ENCODE data around the gene ZNF432.
A peak's percentile ranks its signal among the peaks of the same experiment; 100 is the strongest.

Gene ZNF432

DNA sequence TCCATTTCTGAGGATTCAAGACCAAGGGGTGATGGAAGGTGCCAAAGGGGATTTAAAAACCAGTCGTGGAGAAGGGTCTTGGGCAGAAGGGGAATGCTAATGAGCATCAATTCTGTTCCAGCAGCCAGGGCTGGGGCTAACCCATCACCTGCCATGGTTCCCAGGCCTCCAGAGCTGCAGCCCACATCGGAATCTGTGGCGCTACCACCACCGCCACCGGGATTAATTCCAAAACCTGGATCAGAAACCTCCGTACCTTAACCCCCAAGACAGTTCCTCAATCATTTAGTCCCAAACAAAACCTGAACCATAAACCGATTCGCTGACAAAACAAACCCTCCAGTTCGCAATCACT, 41.2 kb downstream of the ZNF432 start:
- TF ChIP-seq NFIC (IDR thresholded peaks at IDR 0.05), result no peak
- TF ChIP-seq EGR1 (IDR thresholded peaks at IDR 0.05), result no peak
- TF ChIP-seq TAF1 (IDR thresholded peaks at IDR 0.05; ENCODE audit: low read depth), result no peak
- TF ChIP-seq YY1 (IDR thresholded peaks at IDR 0.05; ENCODE audit: low read depth), result no peak
- no peak for TF ChIP-seq CREB1 (IDR thresholded peaks at IDR 0.05; ENCODE audit: low read depth)
- no peak for TF ChIP-seq FOXM1 (IDR thresholded peaks at IDR 0.05; ENCODE audit: borderline replicate concordance, low read depth)
- TF ChIP-seq, protein P1, sequence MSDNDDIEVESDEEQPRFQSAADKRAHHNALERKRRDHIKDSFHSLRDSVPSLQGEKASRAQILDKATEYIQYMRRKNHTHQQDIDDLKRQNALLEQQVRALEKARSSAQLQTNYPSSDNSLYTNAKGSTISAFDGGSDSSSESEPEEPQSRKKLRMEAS (IDR thresholded peaks at IDR 0.05), result no peak
- no peak for TF ChIP-seq RAD21 (IDR thresholded peaks at IDR 0.05; ENCODE audit: low read depth)
- TF ChIP-seq EP300 (IDR thresholded peaks at IDR 0.05; ENCODE audit: borderline replicate concordance), result no peak
- TF ChIP-seq, protein P2, sequence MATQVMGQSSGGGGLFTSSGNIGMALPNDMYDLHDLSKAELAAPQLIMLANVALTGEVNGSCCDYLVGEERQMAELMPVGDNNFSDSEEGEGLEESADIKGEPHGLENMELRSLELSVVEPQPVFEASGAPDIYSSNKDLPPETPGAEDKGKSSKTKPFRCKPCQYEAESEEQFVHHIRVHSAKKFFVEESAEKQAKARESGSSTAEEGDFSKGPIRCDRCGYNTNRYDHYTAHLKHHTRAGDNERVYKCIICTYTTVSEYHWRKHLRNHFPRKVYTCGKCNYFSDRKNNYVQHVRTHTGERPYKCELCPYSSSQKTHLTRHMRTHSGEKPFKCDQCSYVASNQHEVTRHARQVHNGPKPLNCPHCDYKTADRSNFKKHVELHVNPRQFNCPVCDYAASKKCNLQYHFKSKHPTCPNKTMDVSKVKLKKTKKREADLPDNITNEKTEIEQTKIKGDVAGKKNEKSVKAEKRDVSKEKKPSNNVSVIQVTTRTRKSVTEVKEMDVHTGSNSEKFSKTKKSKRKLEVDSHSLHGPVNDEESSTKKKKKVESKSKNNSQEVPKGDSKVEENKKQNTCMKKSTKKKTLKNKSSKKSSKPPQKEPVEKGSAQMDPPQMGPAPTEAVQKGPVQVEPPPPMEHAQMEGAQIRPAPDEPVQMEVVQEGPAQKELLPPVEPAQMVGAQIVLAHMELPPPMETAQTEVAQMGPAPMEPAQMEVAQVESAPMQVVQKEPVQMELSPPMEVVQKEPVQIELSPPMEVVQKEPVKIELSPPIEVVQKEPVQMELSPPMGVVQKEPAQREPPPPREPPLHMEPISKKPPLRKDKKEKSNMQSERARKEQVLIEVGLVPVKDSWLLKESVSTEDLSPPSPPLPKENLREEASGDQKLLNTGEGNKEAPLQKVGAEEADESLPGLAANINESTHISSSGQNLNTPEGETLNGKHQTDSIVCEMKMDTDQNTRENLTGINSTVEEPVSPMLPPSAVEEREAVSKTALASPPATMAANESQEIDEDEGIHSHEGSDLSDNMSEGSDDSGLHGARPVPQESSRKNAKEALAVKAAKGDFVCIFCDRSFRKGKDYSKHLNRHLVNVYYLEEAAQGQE (IDR thresholded peaks at IDR 0.05; ENCODE audit: low read depth), result no peak
- TF ChIP-seq, protein P3, sequence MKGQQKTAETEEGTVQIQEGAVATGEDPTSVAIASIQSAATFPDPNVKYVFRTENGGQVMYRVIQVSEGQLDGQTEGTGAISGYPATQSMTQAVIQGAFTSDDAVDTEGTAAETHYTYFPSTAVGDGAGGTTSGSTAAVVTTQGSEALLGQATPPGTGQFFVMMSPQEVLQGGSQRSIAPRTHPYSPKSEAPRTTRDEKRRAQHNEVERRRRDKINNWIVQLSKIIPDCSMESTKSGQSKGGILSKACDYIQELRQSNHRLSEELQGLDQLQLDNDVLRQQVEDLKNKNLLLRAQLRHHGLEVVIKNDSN (IDR thresholded peaks at IDR 0.05), result no peak
- TF ChIP-seq TCF12 (IDR thresholded peaks at IDR 0.05; ENCODE audit: low read depth), result no peak
- no peak for TF ChIP-seq CEBPB (IDR thresholded peaks at IDR 0.05)
- TF ChIP-seq TEAD4 (IDR thresholded peaks at IDR 0.05), result no peak

DNA sequence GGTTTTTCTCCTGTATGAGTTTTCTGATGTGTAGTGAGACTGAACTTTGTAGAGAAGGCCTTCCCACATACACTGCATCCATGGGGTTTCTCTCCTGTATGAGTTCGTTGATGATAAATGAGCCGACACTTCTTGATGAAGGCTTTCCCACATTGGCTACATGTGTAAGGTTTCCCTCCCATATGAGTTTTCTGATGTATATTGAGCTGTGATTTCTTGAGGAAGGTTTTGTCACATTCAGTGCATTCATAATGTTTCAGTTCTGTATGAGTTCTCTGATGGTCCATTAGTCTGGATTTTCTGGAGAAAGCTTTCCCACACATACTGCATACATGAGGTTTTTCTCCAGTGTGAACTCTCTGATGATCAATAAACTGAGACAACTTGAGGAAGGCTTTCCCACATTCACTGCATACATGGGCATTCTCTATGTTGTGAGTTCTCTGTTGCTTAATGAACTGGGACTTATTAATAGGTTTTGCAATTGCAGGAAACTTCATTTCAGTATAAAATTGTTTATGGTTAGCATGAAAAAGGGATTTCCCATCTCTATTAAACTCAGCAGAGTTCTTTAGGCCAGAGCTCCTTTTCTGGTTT, 54.5 kb downstream of the ZNF432 start:
- TF ChIP-seq RAD21 (IDR thresholded peaks at IDR 0.05; ENCODE audit: low read depth), result no peak
- TF ChIP-seq, protein P3 (IDR thresholded peaks at IDR 0.05), result 0 out of 2 replicates have a peak, but pooled peaks have one; percentile 17

DNA sequence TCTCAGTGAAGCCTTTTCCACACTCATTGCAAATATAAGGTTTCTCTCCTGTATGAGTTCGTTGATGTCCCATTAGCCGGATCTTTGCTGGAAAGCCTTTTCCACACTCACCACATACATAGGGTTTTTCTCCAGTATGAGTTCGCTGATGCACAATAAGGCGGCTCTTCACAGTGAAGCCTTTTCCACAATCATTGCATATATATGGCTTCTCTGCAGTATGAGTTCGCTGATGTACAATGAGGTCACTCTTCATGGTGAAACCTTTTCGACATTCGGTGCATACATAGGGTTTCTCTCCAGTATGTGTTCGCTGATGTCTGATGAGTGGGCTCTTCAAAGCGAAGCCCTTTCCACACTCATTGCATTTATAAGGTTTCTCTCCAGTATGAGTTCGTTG, 55.2 kb downstream of the ZNF432 start:
- TF ChIP-seq, protein P2 (IDR thresholded peaks at IDR 0.05; ENCODE audit: low read depth), result no peak
- TF ChIP-seq EGR1 (IDR thresholded peaks at IDR 0.05) (no peak), YY1 (IDR thresholded peaks at IDR 0.05; ENCODE audit: low read depth) (no peak), EP300 (IDR thresholded peaks at IDR 0.05; ENCODE audit: borderline replicate concordance) (no peak), TAF1 (IDR thresholded peaks at IDR 0.05; ENCODE audit: low read depth) (no peak), TEAD4 (IDR thresholded peaks at IDR 0.05) (no peak), NFIC (IDR thresholded peaks at IDR 0.05) (no peak), ZBTB7A (IDR thresholded peaks at IDR 0.05; ENCODE audit: low read depth) (no peak), TCF12 (IDR thresholded peaks at IDR 0.05; ENCODE audit: low read depth) (no peak), CREB1 (IDR thresholded peaks at IDR 0.05; ENCODE audit: low read depth) (no peak)
- TF ChIP-seq, protein P3 (IDR thresholded peaks at IDR 0.05), result no peak

DNA sequence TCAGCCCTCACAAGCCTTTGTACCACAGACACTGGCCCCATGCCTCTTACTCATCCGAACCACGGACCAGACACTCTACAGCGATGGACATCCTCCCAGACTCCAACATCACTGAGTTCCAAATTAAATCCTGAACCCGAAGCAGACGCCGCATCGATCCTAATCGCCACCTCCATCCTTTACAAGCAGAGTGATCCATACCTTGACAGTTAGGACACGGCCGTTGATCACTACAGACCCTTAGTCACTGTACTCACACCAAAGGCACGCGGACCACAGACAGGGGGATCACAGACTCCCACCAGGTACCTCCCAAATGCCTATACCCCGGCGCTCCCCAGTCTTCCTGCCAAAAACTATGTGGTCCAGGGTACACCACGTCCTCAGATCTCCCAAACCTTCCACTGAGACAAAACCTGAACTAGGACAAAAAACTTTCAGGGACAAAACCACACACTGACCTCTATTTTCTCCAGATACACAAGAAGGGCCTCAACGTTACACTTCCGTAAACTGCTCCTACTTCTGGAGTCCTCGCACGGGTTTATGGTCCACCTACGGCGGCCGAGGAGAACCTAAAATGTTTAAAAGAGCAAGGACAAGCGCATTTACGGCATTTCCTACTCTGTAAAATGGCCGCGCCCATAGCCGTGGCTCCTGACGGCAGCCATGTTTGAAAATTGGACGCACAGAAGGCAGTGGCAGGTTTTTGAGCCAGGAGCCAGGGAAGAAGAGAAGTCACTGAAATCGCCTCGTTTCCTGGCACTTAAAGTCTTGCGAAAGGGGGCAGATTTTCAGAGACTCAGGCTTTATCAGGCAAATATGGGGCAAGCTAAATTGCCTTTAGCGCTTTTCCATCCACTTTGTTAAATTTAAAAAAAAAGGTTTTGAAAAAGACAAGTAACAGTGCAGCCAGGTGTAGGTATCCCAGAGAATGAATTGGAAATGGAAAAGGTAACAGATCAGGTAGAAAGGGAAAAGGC, 62.0 kb downstream of the ZNF432 start, which contains the start of gene ZNF350:
Gene ZNF350 (minus strand): TSS at position 532 of the 983 bp plus-strand sequence. CDS start 12,480 bp downstream, outside the sequence.
- no peak for TF ChIP-seq EP300 (IDR thresholded peaks at IDR 0.05; ENCODE audit: borderline replicate concordance)
- TF ChIP-seq, protein P1 (IDR thresholded peaks at IDR 0.05), result peak; percentile 47; the same call in 1 of the 2 replicates
- TF ChIP-seq CREB1 (IDR thresholded peaks at IDR 0.05; ENCODE audit: low read depth), result peak; percentile 46; the same call in 1 of the 2 replicates
- TF ChIP-seq TAF1 (IDR thresholded peaks at IDR 0.05; ENCODE audit: low read depth), result no peak; the same call in 1 of the 2 replicates
- no peak for TF ChIP-seq FOXM1 (IDR thresholded peaks at IDR 0.05; ENCODE audit: borderline replicate concordance, low read depth)
- no peak for TF ChIP-seq NFIC (IDR thresholded peaks at IDR 0.05)
- TF ChIP-seq, protein P3 (IDR thresholded peaks at IDR 0.05), result peak; percentile 46
- peak; percentile 54 for TF ChIP-seq TEAD4 (IDR thresholded peaks at IDR 0.05)
- no peak for TF ChIP-seq ZBTB7A (IDR thresholded peaks at IDR 0.05; ENCODE audit: low read depth)
- peak; percentile 100 for TF ChIP-seq YY1 (IDR thresholded peaks at IDR 0.05; ENCODE audit: low read depth)
- TF ChIP-seq EGR1 (IDR thresholded peaks at IDR 0.05), result peak; percentile 99
- TF ChIP-seq CEBPB (IDR thresholded peaks at IDR 0.05), result 0 out of 2 replicates have a peak, but pooled peaks have one; percentile 22
- peak; percentile 72 for TF ChIP-seq TCF12 (IDR thresholded peaks at IDR 0.05; ENCODE audit: low read depth)
- TF ChIP-seq, protein P2 (IDR thresholded peaks at IDR 0.05; ENCODE audit: low read depth), result no peak
- no peak for TF ChIP-seq RAD21 (IDR thresholded peaks at IDR 0.05; ENCODE audit: low read depth)
